ENCODE results near the gene TMEM109. TPM values are rescaled to one million over a fixed set of nuclear protein-coding genes. Genes with fewer than 3 reads are reported as not detected.

TMEM109 gene
- total and polyA plus RNA-seq, 2 of the 8 experiments (the other 6 are each of a cell fraction or from before 2014, with no cell fraction given): 27.3 to 30.3 TPM

- 96% methylated on average over 5 of the region's 5 CpGs; no CpG with 5 or more reads in 1 of the 2 experiments for WGBS, 2 experiments (ENCODE audit: extremely low coverage in 1 of 2, insufficient coverage in 1 of 2, insufficient read length in 1 of 2, insufficient replicate concordance in 2 of 2, low coverage in 1 of 2, low lambda C conversion rate in 2 of 2, missing lambda C conversion rate in 1 of 2)
- Histone ChIP-seq H3K79me1 (ENCODE audit: low read depth, low read length) (no peaks in the 10 kb centered on the region; the same call in 1 of the 2 replicates), H3K56ac (replicated peaks; ENCODE audit: insufficient read length, low read depth, low read length) (no peak overlapping the region), H2AK5ac (ENCODE audit: low read depth, low read length) (no peak overlapping the region), H3K4ac (replicated peaks; ENCODE audit: insufficient read length, low read depth, low read length) (no peak overlapping the region), H3K36me3 (ENCODE audit: control insufficient read depth in 2 of 4, insufficient read depth in 4 of 4, low read length in 3 of 4) (peaks cover 0 to 3% (median 1%) of the 10 kb centered on the region in 4 experiments; a peak in 2 of 8 replicates), H4K91ac (replicated peaks; ENCODE audit: insufficient read length, low read length) (no peak overlapping the region), H3K9ac (replicated peaks in 1 of 4; ENCODE audit: extremely low read depth in 1 of 4, low read depth in 3 of 4, low read length in 3 of 4) (no peak overlapping the region), H3K18ac (ENCODE audit: extremely low read depth, low read length) (no peak overlapping the region), H4K20me1 (replicated peaks in 1 of 2; ENCODE audit: control insufficient read depth in 1 of 2, insufficient read depth in 2 of 2, low read length in 2 of 2) (peaks cover 1 to 3% of the 10 kb centered on the region in 2 experiments), H2AFZ (ENCODE audit: low read length) (no peak overlapping the region), H2BK120ac (replicated peaks; ENCODE audit: low read depth, low read length) (no peak overlapping the region), H3K4me2 (ENCODE audit: insufficient read depth in 1 of 2, low read depth in 2 of 2, low read length in 2 of 2) (no peak overlapping the region), H3K4me3 (ENCODE audit: extremely low read depth in 1 of 4, insufficient read depth in 2 of 4, low read depth in 3 of 4, low read length in 4 of 4) (no peak overlapping the region), H2BK15ac (ENCODE audit: low read length) (no peak overlapping the region), H2BK20ac (ENCODE audit: low read length) (no peak overlapping the region), H2BK5ac (ENCODE audit: low read depth, low read length) (no peak overlapping the region), H4K8ac (ENCODE audit: extremely low read depth, insufficient read depth, low read length) (no peak overlapping the region), H3K27me3 (replicated peaks in 1 of 4; ENCODE audit: control insufficient read depth in 3 of 4, extremely low read depth in 1 of 4, insufficient read depth in 3 of 4, low read length in 3 of 4) (peaks cover 0 to 7% (median 3%) of the 10 kb centered on the region in 4 experiments; a peak in 3 of 7 replicates), H3K14ac (ENCODE audit: insufficient read length) (no peak overlapping the region), H3K79me2 (ENCODE audit: control insufficient read depth in 1 of 2, insufficient read depth in 2 of 2, low read length in 2 of 2) (peaks cover 0 to 2% of the 10 kb centered on the region in 2 experiments; a peak in 1 of 4 replicates), H4K5ac (ENCODE audit: insufficient read length, low read depth, low read length) (no peak overlapping the region), H3K23ac (ENCODE audit: insufficient read length) (no peak overlapping the region), H2BK12ac (ENCODE audit: low read depth, low read length) (no peak overlapping the region), H3K27ac (ENCODE audit: low read depth, low read length) (no peak overlapping the region), H3K9me3 (ENCODE audit: insufficient read depth in 2 of 2, low read depth in 1 of 2, low read length in 1 of 2) (no peaks in the 10 kb centered on the region), H3K4me1 (replicated peaks in 1 of 4; ENCODE audit: control insufficient read depth in 3 of 4, insufficient read depth in 4 of 4, low read length in 3 of 4) (peaks cover 0 to 15% (median 9%) of the 10 kb centered on the region in 4 experiments; a peak in 6 of 7 replicates), H3K23me2 (ENCODE audit: low read depth, low read length) (no peaks in the 10 kb centered on the region)
- DNase-seq (ENCODE audit: low read depth in 1 of 2, low spot score in 2 of 2) (no peak), FAIRE-seq (no peak)
- POLR2A ChIA-PET (ENCODE audit: partially characterized antibody): interaction anchor here (1.6 to 1.8 kb wide), 2 partner anchors 9 to 16 kb away, joined by 4 to 7 read pairs; no protein-coding TSS in a partner anchor
- CTCF ChIA-PET (ENCODE audit: partially characterized antibody): interaction anchor here (0.8 to 2.9 kb wide), 22 partner anchors 9 to 230 kb away, joined by 3 to 20 read pairs (median 4); no protein-coding TSS in a partner anchor
- TF ChIP-seq CTCF (IDR thresholded peaks at IDR 0.05; ENCODE audit: control extremely low read depth in 1 of 3, insufficient read depth in 1 of 3, low read depth in 1 of 3, low read length in 3 of 3) (no peak), GABPA (IDR thresholded peaks at IDR 0.05; ENCODE audit: borderline replicate concordance, insufficient read depth, low read length) (no peak), MAX (IDR thresholded peaks at IDR 0.05) (no peak), ASH2L (IDR thresholded peaks at IDR 0.05; ENCODE audit: low read length) (no peak), CHD1 (IDR thresholded peaks at IDR 0.05; ENCODE audit: low read depth, low read length) (no peak), POLR2A (IDR thresholded peaks at IDR 0.05; ENCODE audit: control extremely low read depth in 1 of 2, low read depth in 2 of 2, low read length in 2 of 2) (no peak), EGR1 (IDR thresholded peaks at IDR 0.05; ENCODE audit: borderline replicate concordance, low read depth, low read length) (no peak), TAF7 (optimal IDR thresholded peaks at IDR 0.05; ENCODE audit: borderline replicate concordance, low read depth, low read length) (no peak), SAP30 (IDR thresholded peaks at IDR 0.05; ENCODE audit: insufficient read depth, insufficient replicate concordance, low read length) (no peak), RNF2 (IDR thresholded peaks at IDR 0.05; ENCODE audit: borderline replicate concordance, low read depth, low read length, missing control alignments, poor library complexity, severe bottlenecking) (no peak), JUND (IDR thresholded peaks at IDR 0.05; ENCODE audit: low read length) (no peak)
Measured at GRCh38 chr11:60945295-60945667, 31.3 kb downstream of the TMEM109 start.
